Keratinocyte (primary cell): ENCODE data around the gene NDUFB11. TPM values are rescaled to one million over a fixed set of nuclear protein-coding genes. Genes with fewer than 3 reads are reported as not detected.

Experiments
- DNase-seq: peaks from one replicate; pipeline ENCODE4 v3.0.0-alpha.2; 2011; ENCODE audit warnings: low read depth, missing footprints, low spot score
- FAIRE-seq: peaks from 2 replicates; lab custom pipeline; 2011; peaks lifted over from hg19 to GRCh38; lab: Jason Lieb, UNC
- H2AFZ ChIP-seq: 2 replicates; pipeline ENCODE4 v1.6.0; 2012; ENCODE audit warnings: low read length, control low read depth, inconsistent platforms; ENCODE audit not compliant: control insufficient read depth
- H3K27ac ChIP-seq: 2 replicates; pipeline ENCODE4 v1.5.1; 2011; ENCODE audit warnings: low read length; ENCODE audit not compliant: control insufficient read depth, insufficient read depth
- H3K27me3 ChIP-seq: 3 replicates; pipeline ENCODE4 v1.6.0; 2011; ENCODE audit warnings: low read length; ENCODE audit not compliant: control insufficient read depth, insufficient read depth; ENCODE audit errors: extremely low read depth
- H3K36me3 ChIP-seq, 2 experiments: 2 replicates in 1 of 2; 3 replicates in 1 of 2; pipeline ENCODE4 v1.5.1; 2011; ENCODE audit warnings: low read length in 2 of 2, mild to moderate bottlenecking in 1 of 2; ENCODE audit not compliant: control insufficient read depth in 2 of 2, insufficient read depth in 2 of 2; ENCODE audit errors: extremely low read depth in 1 of 2
- H3K4me1 ChIP-seq: 3 replicates; pipeline ENCODE4 v1.5.1; 2011; ENCODE audit warnings: low read length; ENCODE audit not compliant: control insufficient read depth, insufficient read depth; ENCODE audit errors: extremely low read depth
- H3K4me2 ChIP-seq: 3 replicates; pipeline ENCODE4 v1.6.0; 2011; ENCODE audit warnings: low read depth, low read length; ENCODE audit not compliant: control insufficient read depth, insufficient read depth; ENCODE audit errors: extremely low read depth
- H3K4me3 ChIP-seq, 3 experiments: fragments of 200-600 bp in 1 of 3; sonication (generic) in 1 of 3; 2 replicates in 2 of 3; 3 replicates in 1 of 3; pipeline ENCODE4 v1.5.1; 2011 to 2016; ENCODE audit warnings: low read length in 3 of 3, mild to moderate bottlenecking in 3 of 3, control low read depth in 2 of 3, inconsistent platforms in 1 of 3, low read depth in 1 of 3, mixed read lengths in 1 of 3, mixed run types in 1 of 3, moderate library complexity in 1 of 3; ENCODE audit not compliant: control insufficient read depth in 2 of 3, insufficient read depth in 2 of 3; ENCODE audit errors: extremely low read depth in 1 of 3
- H3K79me2 ChIP-seq: 2 replicates; pipeline ENCODE4 v1.6.0; 2012; ENCODE audit warnings: low read length; ENCODE audit not compliant: control insufficient read depth, insufficient read depth
- H3K9ac ChIP-seq: 3 replicates; pipeline ENCODE4 v1.6.0; 2011; ENCODE audit warnings: low read length; ENCODE audit not compliant: control insufficient read depth, insufficient read depth; ENCODE audit errors: extremely low read depth
- H3K9me1 ChIP-seq: 3 replicates; pipeline ENCODE4 v1.6.0; 2011; ENCODE audit warnings: low read length; ENCODE audit not compliant: control insufficient read depth, insufficient read depth; ENCODE audit errors: extremely low read depth
- H3K9me3 ChIP-seq: 2 replicates; pipeline ENCODE4 v1.5.1; 2012; ENCODE audit warnings: low read depth, low read length; ENCODE audit not compliant: control insufficient read depth
- H4K20me1 ChIP-seq: 3 replicates; pipeline ENCODE4 v1.6.0; 2011; ENCODE audit warnings: low read length; ENCODE audit not compliant: control insufficient read depth, insufficient read depth; ENCODE audit errors: extremely low read depth
- CTCF ChIP-seq, 3 experiments: IDR thresholded peaks in 1 of 3; conservative IDR thresholded peaks in 1 of 3; optimal IDR thresholded peaks in 1 of 3; 2 replicates in 2 of 3; 3 replicates in 1 of 3; pipeline versions ENCODE3 to v1.5.1; 2011; ENCODE audit warnings: low read length in 3 of 3, mild to moderate bottlenecking in 3 of 3, moderate library complexity in 2 of 3, control low read depth in 1 of 3, inconsistent platforms in 1 of 3; ENCODE audit not compliant: insufficient read depth in 2 of 3; ENCODE audit errors: extremely low read depth in 1 of 3
- EZH2 ChIP-seq: IDR thresholded peaks from one replicate; pipeline ENCODE4 v1.6.1; 2012; ENCODE audit warnings: inconsistent platforms, mild to moderate bottlenecking, low read length, moderate library complexity
- dilution Hi-C: fragments of 300-500 bp; cut with MboI; formaldehyde crosslinking; loops from one replicate; pipeline ENCODE4 v1.7.0; 2020; ENCODE audit warnings: low sequenced_read_pairs; ENCODE audit not compliant: extremely low pct_ligation_motif_present
- polyA plus RNA-seq, 5 experiments: library from polyadenylated mRNA; depleted of rRNA in 3 of 5; stranded (reverse) in 3 of 5; stranded (forward) in 1 of 5; unstranded in 1 of 5; fragments of >200 nt; gene quantifications; 1 replicate in 1 of 5; 2 replicates in 3 of 5; 3 replicates in 1 of 5; pipeline versions ENCODE4 v1.2.1 to v1.2.3, GENCODE V29; 2011 to 2012; ENCODE audit warnings: missing spikeins in 2 of 5, low read depth in 1 of 5, low replicate concordance in 1 of 5

The NDUFB11 gene
- polyA plus RNA-seq, 1 donor (not counting 4 experiments of a cell fraction or from before 2014, with no cell fraction given) = 39.3 TPM

- no peak for TF ChIP-seq EZH2
- no peak for TF ChIP-seq CTCF (optimal IDR thresholded peaks at IDR 0.05 in 1 of 3, IDR thresholded peaks at IDR 0.05 in 1 of 3, conservative IDR thresholded peaks at IDR 0.05 in 1 of 3; ENCODE audit: extremely low read depth in 1 of 3, insufficient read depth in 2 of 3, low read length in 3 of 3)
- Histone ChIP-seq H3K27ac (no peak overlapping the region), H2AFZ (no peak overlapping the region), H3K9me3 (no peaks in the 10 kb centered on the region), H3K27me3 (no peaks in the 10 kb centered on the region), H4K20me1 (no peaks in the 10 kb centered on the region), H3K4me3 (no peak overlapping the region), H3K36me3 (no peaks in the 10 kb centered on the region), H3K9ac (no peak overlapping the region), H3K4me1 (no peaks in the 10 kb centered on the region), H3K79me2 (peaks cover 62% of the 10 kb centered on the region), H3K4me2 (no peak overlapping the region), H3K9me1 (no peaks in the 10 kb centered on the region)
- DNase-seq = no peak
- no peak for FAIRE-seq
- dilution Hi-C loops = no loop called here
Measured at GRCh38 chrX:47148946-47149345, 4.4 kb upstream of the NDUFB11 start.

GRCh38 chrX:47146936-47147859 is 2.7 kb upstream of the NDUFB11 start:
- Histone ChIP-seq H3K79me2 (peaks cover 60% of the 10 kb centered on the region), H3K4me3 (peak overlapping the region in 1 of 3 experiments; percentile 71), H3K4me2 (peak overlapping the region; percentile 71), H3K9me3 (no peaks in the 10 kb centered on the region), H3K9ac (no peak overlapping the region), H4K20me1 (no peaks in the 10 kb centered on the region), H2AFZ (no peak overlapping the region), H3K9me1 (no peaks in the 10 kb centered on the region), H3K27me3 (no peaks in the 10 kb centered on the region), H3K4me1 (peaks cover 3% of the 10 kb centered on the region), H3K36me3 (peaks cover 0 to 3% of the 10 kb centered on the region in 2 experiments), H3K27ac (no peak overlapping the region)
- FAIRE-seq (no peak), DNase-seq (no peak)
- TF ChIP-seq EZH2 (no peak), CTCF (optimal IDR thresholded peaks at IDR 0.05 in 1 of 3, IDR thresholded peaks at IDR 0.05 in 1 of 3, conservative IDR thresholded peaks at IDR 0.05 in 1 of 3; ENCODE audit: extremely low read depth in 1 of 3, insufficient read depth in 2 of 3, low read length in 3 of 3) (no peak)
- dilution Hi-C loops = no loop called here
